ENCODE measurements around the gene MZB1. TPM values are rescaled to one million over a fixed set of nuclear protein-coding genes. Genes with fewer than 3 reads are reported as not detected.

The MZB1 gene
- polyA plus RNA-seq, 1 of the 3 experiments (the other 2 are of a cell fraction): not detected

DNA sequence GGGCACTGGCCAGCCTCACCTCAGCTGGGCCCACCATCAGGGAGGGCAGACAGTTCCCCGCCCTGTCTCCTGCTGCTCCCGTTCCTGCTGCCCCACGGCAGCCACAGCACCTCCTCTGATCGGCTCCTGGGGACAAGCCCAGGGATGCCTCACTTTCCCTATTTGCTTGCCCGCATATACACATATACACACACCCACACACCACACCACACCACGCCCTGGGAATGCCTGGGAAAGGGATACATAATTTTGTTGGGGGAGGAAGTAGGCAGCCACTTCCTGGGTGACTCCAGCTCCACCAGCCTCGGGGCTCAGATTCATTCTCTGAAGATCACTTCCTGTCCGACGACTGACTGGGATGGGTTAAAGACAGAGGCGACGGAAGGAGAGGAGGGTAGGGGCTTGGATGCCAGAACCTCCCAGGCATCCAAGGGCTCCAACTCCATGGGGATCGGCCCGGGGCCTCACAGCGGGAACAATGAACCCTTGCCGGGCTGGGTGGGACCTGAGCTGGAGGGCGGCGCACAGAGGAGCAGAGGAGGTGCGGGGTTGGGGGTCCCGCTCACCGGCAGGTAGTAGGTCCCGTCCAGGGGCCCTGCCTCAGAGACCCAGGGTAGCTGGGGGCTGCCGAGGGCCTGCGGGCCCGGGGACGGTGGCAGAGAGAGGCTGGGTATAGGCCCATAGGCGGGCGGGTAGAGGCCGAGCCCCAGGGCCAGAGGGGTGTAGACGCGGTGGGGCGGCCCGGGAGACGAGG lies 2.0 kb upstream of the MZB1 start:
- no peak overlapping the region for H2AFZ ChIP-seq (ENCODE audit: low read depth)
- peaks cover 12% of the 10 kb centered on the region; the same call in 1 of the 2 replicates for H3K27me3 ChIP-seq (ENCODE audit: insufficient read depth)
- ChIA-PET CTCF (interaction anchor here (1.1 to 6.3 kb wide), 3 partner anchors 11 to 23 kb away, joined by 4 to 29 read pairs (median 6); partner anchors contain the start of gene SPATA24), POLR2A (no interaction called here)
- no peaks in the 10 kb centered on the region for H3F3A ChIP-seq (replicated peaks; ENCODE audit: insufficient read depth)
- no peak overlapping the region for H3K4me2 ChIP-seq
- no peaks in the 10 kb centered on the region for H4K20me1 ChIP-seq (ENCODE audit: insufficient read depth)
- peaks cover 0 to 3% of the 10 kb centered on the region in 2 experiments; a peak in 1 of 4 replicates for H3K4me1 ChIP-seq (ENCODE audit: control insufficient read depth in 1 of 2, insufficient read depth in 2 of 2, low read depth in 1 of 2, low read length in 1 of 2)
- DNase-seq: no peak
- WGBS (ENCODE audit: low lambda C conversion rate): 77% methylated on average over 33 of the region's 33 CpGs
- H3K9me3 ChIP-seq: no peaks in the 10 kb centered on the region
- H3K36me3 ChIP-seq (replicated peaks in 1 of 2; ENCODE audit: control insufficient read depth in 1 of 2, insufficient read depth in 2 of 2, low read length in 1 of 2): no peaks in the 10 kb centered on the region
- H3K9me2 ChIP-seq: no peaks in the 10 kb centered on the region
- H3K4me3 ChIP-seq (ENCODE audit: low read depth in 2 of 2, low read length in 1 of 2): no peak overlapping the region
- no peaks in the 10 kb centered on the region for H3K79me2 ChIP-seq (ENCODE audit: insufficient read depth)
- TF ChIP-seq, protein P1, sequence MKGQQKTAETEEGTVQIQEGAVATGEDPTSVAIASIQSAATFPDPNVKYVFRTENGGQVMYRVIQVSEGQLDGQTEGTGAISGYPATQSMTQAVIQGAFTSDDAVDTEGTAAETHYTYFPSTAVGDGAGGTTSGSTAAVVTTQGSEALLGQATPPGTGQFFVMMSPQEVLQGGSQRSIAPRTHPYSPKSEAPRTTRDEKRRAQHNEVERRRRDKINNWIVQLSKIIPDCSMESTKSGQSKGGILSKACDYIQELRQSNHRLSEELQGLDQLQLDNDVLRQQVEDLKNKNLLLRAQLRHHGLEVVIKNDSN (IDR thresholded peaks at IDR 0.05; ENCODE audit: borderline replicate concordance, low read depth): no peak
- TF ChIP-seq EP300 (IDR thresholded peaks at IDR 0.05; ENCODE audit: borderline replicate concordance in 1 of 2, low read depth in 1 of 2, low read length in 1 of 2): no peak
- TF ChIP-seq, protein P2, sequence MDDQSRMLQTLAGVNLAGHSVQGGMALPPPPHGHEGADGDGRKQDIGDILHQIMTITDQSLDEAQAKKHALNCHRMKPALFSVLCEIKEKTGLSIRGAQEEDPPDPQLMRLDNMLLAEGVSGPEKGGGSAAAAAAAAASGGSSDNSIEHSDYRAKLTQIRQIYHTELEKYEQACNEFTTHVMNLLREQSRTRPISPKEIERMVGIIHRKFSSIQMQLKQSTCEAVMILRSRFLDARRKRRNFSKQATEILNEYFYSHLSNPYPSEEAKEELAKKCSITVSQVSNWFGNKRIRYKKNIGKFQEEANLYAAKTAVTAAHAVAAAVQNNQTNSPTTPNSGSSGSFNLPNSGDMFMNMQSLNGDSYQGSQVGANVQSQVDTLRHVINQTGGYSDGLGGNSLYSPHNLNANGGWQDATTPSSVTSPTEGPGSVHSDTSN (IDR thresholded peaks at IDR 0.05): no peak
- no peak overlapping the region for H3K9ac ChIP-seq
- no peak overlapping the region for H3K27ac ChIP-seq (ENCODE audit: low read depth in 2 of 2, low read length in 1 of 2)

- ChIA-PET CTCF (interaction anchor here (0.6 to 6.3 kb wide), 3 partner anchors 12 to 47 kb away, joined by 3 to 29 read pairs (median 6); partner anchors contain the start of gene SPATA24), POLR2A (no interaction called here)
- H3F3A ChIP-seq (replicated peaks; ENCODE audit: insufficient read depth): no peaks in the 10 kb centered on the region
- no peaks in the 10 kb centered on the region for H4K20me1 ChIP-seq (ENCODE audit: insufficient read depth)
- no peak overlapping the region for H3K4me3 ChIP-seq (ENCODE audit: low read depth in 2 of 2, low read length in 1 of 2)
- no peak overlapping the region for H3K4me2 ChIP-seq
- H3K27ac ChIP-seq (ENCODE audit: low read depth in 2 of 2, low read length in 1 of 2): no peak overlapping the region
- H3K9ac ChIP-seq: no peak overlapping the region
- no peaks in the 10 kb centered on the region for H3K9me2 ChIP-seq
- no peak for TF ChIP-seq SIN3A (IDR thresholded peaks at IDR 0.05; ENCODE audit: borderline replicate concordance, low read depth, low read length)
- no peak for TF ChIP-seq CTCF (IDR thresholded peaks at IDR 0.05)
- no peak for TF ChIP-seq RXRA (IDR thresholded peaks at IDR 0.05; ENCODE audit: borderline replicate concordance, low read depth)
- TF ChIP-seq FOXJ3 (CRISPR knock-in tag; IDR thresholded peaks at IDR 0.05): no peak
- no peak for TF ChIP-seq ELF1 (IDR thresholded peaks at IDR 0.05)
- TF ChIP-seq MEF2A (IDR thresholded peaks at IDR 0.05; ENCODE audit: borderline replicate concordance, low read depth): no peak
- no peak for TF ChIP-seq FOXM1 (IDR thresholded peaks at IDR 0.05; ENCODE audit: low read depth)
- no peak for TF ChIP-seq EZH2phosphoT487 (IDR thresholded peaks at IDR 0.05; ENCODE audit: borderline replicate concordance, low read depth)
- TF ChIP-seq GATA2 (CRISPR knock-in tag; IDR thresholded peaks at IDR 0.05): no peak
- TF ChIP-seq TAF1 (IDR thresholded peaks at IDR 0.05; ENCODE audit: borderline replicate concordance, low read depth, low read length): no peak
- TF ChIP-seq CHD2 (IDR thresholded peaks at IDR 0.05; ENCODE audit: low read length, partially characterized antibody): no peak
- no peak for TF ChIP-seq GABPA (IDR thresholded peaks at IDR 0.05; ENCODE audit: low read depth)
- TF ChIP-seq, protein P3, sequence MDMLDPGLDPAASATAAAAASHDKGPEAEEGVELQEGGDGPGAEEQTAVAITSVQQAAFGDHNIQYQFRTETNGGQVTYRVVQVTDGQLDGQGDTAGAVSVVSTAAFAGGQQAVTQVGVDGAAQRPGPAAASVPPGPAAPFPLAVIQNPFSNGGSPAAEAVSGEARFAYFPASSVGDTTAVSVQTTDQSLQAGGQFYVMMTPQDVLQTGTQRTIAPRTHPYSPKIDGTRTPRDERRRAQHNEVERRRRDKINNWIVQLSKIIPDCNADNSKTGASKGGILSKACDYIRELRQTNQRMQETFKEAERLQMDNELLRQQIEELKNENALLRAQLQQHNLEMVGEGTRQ (IDR thresholded peaks at IDR 0.05; ENCODE audit: borderline replicate concordance, low read depth, low read length): no peak
- no peak for TF ChIP-seq JUND (IDR thresholded peaks at IDR 0.05)
- TF ChIP-seq RFX5 (IDR thresholded peaks at IDR 0.05; ENCODE audit: low read length): no peak
- H3K79me2 ChIP-seq (ENCODE audit: insufficient read depth): no peaks in the 10 kb centered on the region
- H3K36me3 ChIP-seq (replicated peaks in 1 of 2; ENCODE audit: control insufficient read depth in 1 of 2, insufficient read depth in 2 of 2, low read length in 1 of 2): no peaks in the 10 kb centered on the region
- H3K9me3 ChIP-seq: no peaks in the 10 kb centered on the region
- no peak overlapping the region for H2AFZ ChIP-seq (ENCODE audit: low read depth)
- 86% methylated on average over 8 of the region's 10 CpGs for WGBS (ENCODE audit: low lambda C conversion rate)
- peaks cover 12% of the 10 kb centered on the region; the same call in 1 of the 2 replicates for H3K27me3 ChIP-seq (ENCODE audit: insufficient read depth)
- H3K4me1 ChIP-seq (ENCODE audit: control insufficient read depth in 1 of 2, insufficient read depth in 2 of 2, low read depth in 1 of 2, low read length in 1 of 2): peaks cover 0 to 3% of the 10 kb centered on the region in 2 experiments; a peak in 1 of 4 replicates
- no peak for DNase-seq
Observed at GRCh38 chr5:139390639-139391569, 1.2 kb upstream of the MZB1 start.

Measured in SK-N-SH (cell line).